Esophagus muscularis mucosa (tissue), 4 donors: ENCODE data around the gene HSPA12B. TPM values are rescaled to one million over a fixed set of nuclear protein-coding genes. Genes with fewer than 3 reads are reported as not detected.

ENCODE experiments used
- DNase-seq: peaks from one replicate; pipeline ENCODE4 v3.0.0-alpha.2; 2017; ENCODE audit errors: extremely low spot score
- H3K27ac ChIP-seq, 4 donors: fragments of 200-600 bp; sonication (generic); replicated peaks in 1 of 4; 1 replicate in 3 of 4; 2 replicates in 1 of 4; pipeline ENCODE4 v1.5.1; 2016 to 2019; ENCODE audit warnings: mild to moderate bottlenecking in 1 of 4
- H3K27me3 ChIP-seq, 4 donors: fragments of 200-600 bp; sonication (generic); one replicate each; pipeline versions ENCODE4 v1.5.1 to v1.6.0; 2016 to 2019
- H3K36me3 ChIP-seq, 4 donors: fragments of 200-600 bp; sonication (generic); one replicate each; pipeline ENCODE4 v1.5.1; 2016 to 2019
- H3K4me1 ChIP-seq, 4 donors: fragments of 200-600 bp; sonication (generic); one replicate each; pipeline ENCODE4 v1.5.1; 2016 to 2019
- H3K4me3 ChIP-seq, 4 donors: fragments of 200-600 bp; sonication (generic); 1 replicate in 2 of 4; 2 replicates in 2 of 4; pipeline ENCODE4 v1.5.1; 2016 to 2019; ENCODE audit warnings: mild to moderate bottlenecking in 4 of 4, moderate library complexity in 1 of 4
- H3K9me3 ChIP-seq, 4 donors: fragments of 200-600 bp; sonication (generic); 1 replicate in 3 of 4; 2 replicates in 1 of 4; pipeline ENCODE4 v1.5.1; 2016 to 2019
- EP300 ChIP-seq: sonication (generic); formaldehyde crosslinking; IDR thresholded peaks from one replicate; pipeline ENCODE4 v1.6.1; 2017; ENCODE audit warnings: antibody characterized with exemption
- POLR2A ChIP-seq: fragments of 450-650 bp; IDR thresholded peaks from one replicate; pipeline ENCODE4 v1.6.1; 2017; ENCODE audit warnings: antibody characterized with exemption, moderate library complexity, mild to moderate bottlenecking, low read depth
- POLR2AphosphoS5 ChIP-seq, 2 donors: sonication (generic); formaldehyde crosslinking; IDR thresholded peaks; one replicate each; pipeline ENCODE4 v1.6.1; 2017; ENCODE audit warnings: antibody characterized with exemption in 2 of 2
- WGBS: methylation state at CpG from one replicate; pipeline ENCODE4 v1.1.5; 2018; 5-methylcytosine and 5-hydroxymethylcytosine counted together
- intact Hi-C: fragments of 100-400 bp; cut with DNase I; formaldehyde crosslinking; loops from one replicate; pipeline ENCODE4 v1.15.1; 2023
- total RNA-seq, 4 donors: library from RNA; depleted of rRNA; stranded (reverse); fragments of >200 nt; gene quantifications; one replicate each; pipeline versions ENCODE4 v1.1.0 to v1.2.1, GENCODE V29; 2016
- TF ChIP-seq, protein P1 (sequence below), 3 experiments: fragments of 200-600 bp in 2 of 3; fragments of 450-650 bp in 1 of 3; sonication (generic) in 2 of 3; IDR thresholded peaks; one replicate each; pipeline ENCODE4 v1.5.1; 2017 to 2019; ENCODE audit warnings: antibody characterized with exemption in 3 of 3, mild to moderate bottlenecking in 2 of 3, moderate library complexity in 1 of 3

HSPA12B gene
- total RNA-seq, 4 donors from 2014 or later = 8.9 to 22.2 (median 16.4) TPM

GRCh38 chr20:3758566-3758965 is 26.1 kb downstream of the HSPA12B start:
- peak overlapping the region; percentile 27 to 94 (median 71) for H3K27ac ChIP-seq
- TF ChIP-seq POLR2AphosphoS5 (IDR thresholded peaks at IDR 0.05) = no peak
- no peak for TF ChIP-seq POLR2A
- TF ChIP-seq, protein P1, sequence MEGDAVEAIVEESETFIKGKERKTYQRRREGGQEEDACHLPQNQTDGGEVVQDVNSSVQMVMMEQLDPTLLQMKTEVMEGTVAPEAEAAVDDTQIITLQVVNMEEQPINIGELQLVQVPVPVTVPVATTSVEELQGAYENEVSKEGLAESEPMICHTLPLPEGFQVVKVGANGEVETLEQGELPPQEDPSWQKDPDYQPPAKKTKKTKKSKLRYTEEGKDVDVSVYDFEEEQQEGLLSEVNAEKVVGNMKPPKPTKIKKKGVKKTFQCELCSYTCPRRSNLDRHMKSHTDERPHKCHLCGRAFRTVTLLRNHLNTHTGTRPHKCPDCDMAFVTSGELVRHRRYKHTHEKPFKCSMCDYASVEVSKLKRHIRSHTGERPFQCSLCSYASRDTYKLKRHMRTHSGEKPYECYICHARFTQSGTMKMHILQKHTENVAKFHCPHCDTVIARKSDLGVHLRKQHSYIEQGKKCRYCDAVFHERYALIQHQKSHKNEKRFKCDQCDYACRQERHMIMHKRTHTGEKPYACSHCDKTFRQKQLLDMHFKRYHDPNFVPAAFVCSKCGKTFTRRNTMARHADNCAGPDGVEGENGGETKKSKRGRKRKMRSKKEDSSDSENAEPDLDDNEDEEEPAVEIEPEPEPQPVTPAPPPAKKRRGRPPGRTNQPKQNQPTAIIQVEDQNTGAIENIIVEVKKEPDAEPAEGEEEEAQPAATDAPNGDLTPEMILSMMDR (IDR thresholded peaks at IDR 0.05) = no peak
- no peak for TF ChIP-seq EP300
- H3K36me3 ChIP-seq = peaks cover 0 to 58% (median 23%) of the 10 kb centered on the region in 4 donors
- intact Hi-C loops = no loop called here
- no peak overlapping the region for H3K4me3 ChIP-seq
- H3K4me1 ChIP-seq = peaks cover 5 to 74% (median 56%) of the 10 kb centered on the region in 4 donors
- H3K9me3 ChIP-seq = no peaks in the 10 kb centered on the region
- no peaks in the 10 kb centered on the region for H3K27me3 ChIP-seq
- no peak for DNase-seq
- WGBS = 83% methylated on average over 6 of the region's 11 CpGs

GRCh38 chr20:3759316-3759823 is 26.9 kb downstream of the HSPA12B start:
- Histone ChIP-seq H3K9me3 (no peaks in the 10 kb centered on the region), H3K27me3 (no peaks in the 10 kb centered on the region), H3K4me3 (no peak overlapping the region), H3K36me3 (peaks cover 0 to 51% (median 19%) of the 10 kb centered on the region in 4 donors), H3K4me1 (peaks cover 0 to 74% (median 60%) of the 10 kb centered on the region in 4 donors), H3K27ac (peak overlapping the region; percentile 27 to 94 (median 63))
- DNase-seq = no peak
- TF ChIP-seq EP300 = no peak
- TF ChIP-seq POLR2A = no peak
- TF ChIP-seq, protein P1 (IDR thresholded peaks at IDR 0.05) = no peak
- TF ChIP-seq POLR2AphosphoS5 (IDR thresholded peaks at IDR 0.05) = no peak
- intact Hi-C loops = no loop called here
- WGBS = 51% methylated on average over 2 of the region's 11 CpGs

GRCh38 chr20:3759884-3760283 is 27.4 kb downstream of the HSPA12B start:
- no peak for DNase-seq
- TF ChIP-seq POLR2AphosphoS5 (IDR thresholded peaks at IDR 0.05) (no peak), EP300 (no peak), POLR2A (no peak)
- TF ChIP-seq, protein P1 (IDR thresholded peaks at IDR 0.05) = no peak
- intact Hi-C loops = no loop called here
- 77% methylated on average over 3 of the region's 11 CpGs for WGBS
- H3K9me3 ChIP-seq = no peaks in the 10 kb centered on the region
- no peaks in the 10 kb centered on the region for H3K27me3 ChIP-seq
- peaks cover 0 to 78% (median 65%) of the 10 kb centered on the region in 4 donors for H3K4me1 ChIP-seq
- H3K4me3 ChIP-seq = no peak overlapping the region
- H3K36me3 ChIP-seq = peaks cover 0 to 46% (median 18%) of the 10 kb centered on the region in 4 donors
- H3K27ac ChIP-seq = peak overlapping the region; percentile 27 to 94 (median 63)

DNA sequence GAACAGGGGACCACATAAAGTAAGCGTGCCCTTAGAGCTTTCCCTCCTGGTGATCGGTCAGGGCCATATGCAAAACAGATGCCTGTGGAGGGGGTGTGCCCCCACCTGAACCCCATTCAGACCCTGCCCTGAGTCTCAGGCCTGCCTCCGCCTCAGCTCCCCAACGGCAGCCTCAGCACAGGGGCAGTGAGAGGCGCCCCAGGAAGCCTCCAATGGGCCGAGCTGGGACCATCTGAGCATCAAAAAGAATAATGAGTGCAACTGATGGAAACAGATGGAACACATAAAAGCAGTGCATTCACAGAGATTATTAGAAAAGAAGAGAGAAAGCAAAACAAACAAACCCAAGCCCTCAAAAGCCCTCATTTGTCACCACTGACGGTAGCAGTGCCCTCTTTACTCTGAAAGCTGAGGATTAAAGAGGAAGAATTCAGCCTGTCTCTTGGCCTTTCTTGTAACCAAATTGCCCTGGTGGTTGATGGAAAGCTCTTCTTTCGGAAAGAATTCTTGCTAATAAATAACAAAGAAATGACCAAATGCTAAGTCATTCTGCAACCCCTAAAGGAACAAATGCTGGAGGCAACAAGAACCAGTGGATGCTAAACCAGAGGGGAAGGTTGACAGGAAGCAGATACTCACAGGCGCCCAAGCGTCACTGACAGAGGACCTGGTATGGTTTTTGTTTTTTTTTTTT is 28.3 kb downstream of the HSPA12B start:
- intact Hi-C loops = no loop called here
- H3K27me3 ChIP-seq = no peaks in the 10 kb centered on the region
- DNase-seq = no peak
- no peaks in the 10 kb centered on the region for H3K9me3 ChIP-seq
- TF ChIP-seq POLR2AphosphoS5 (IDR thresholded peaks at IDR 0.05) = no peak
- TF ChIP-seq, protein P1 (IDR thresholded peaks at IDR 0.05) = no peak
- TF ChIP-seq EP300 = no peak
- no peak for TF ChIP-seq POLR2A
- peaks cover 0 to 36% (median 13%) of the 10 kb centered on the region in 4 donors for H3K36me3 ChIP-seq
- H3K4me3 ChIP-seq = no peak overlapping the region
- peaks cover 0 to 88% (median 73%) of the 10 kb centered on the region in 4 donors for H3K4me1 ChIP-seq
- H3K27ac ChIP-seq = peak overlapping the region; percentile 25 to 94 (median 63)
- WGBS = 60% methylated on average over 10 of the region's 10 CpGs
